Fibroblast of peridontal ligament (primary cell): ENCODE data around the gene CDK5RAP3.

Experiments
- DNase-seq: peaks from one replicate; pipeline ENCODE4 v3.0.0-alpha.2; 2010; ENCODE audit errors: extremely low read depth

The CDK5RAP3 gene

DNA sequence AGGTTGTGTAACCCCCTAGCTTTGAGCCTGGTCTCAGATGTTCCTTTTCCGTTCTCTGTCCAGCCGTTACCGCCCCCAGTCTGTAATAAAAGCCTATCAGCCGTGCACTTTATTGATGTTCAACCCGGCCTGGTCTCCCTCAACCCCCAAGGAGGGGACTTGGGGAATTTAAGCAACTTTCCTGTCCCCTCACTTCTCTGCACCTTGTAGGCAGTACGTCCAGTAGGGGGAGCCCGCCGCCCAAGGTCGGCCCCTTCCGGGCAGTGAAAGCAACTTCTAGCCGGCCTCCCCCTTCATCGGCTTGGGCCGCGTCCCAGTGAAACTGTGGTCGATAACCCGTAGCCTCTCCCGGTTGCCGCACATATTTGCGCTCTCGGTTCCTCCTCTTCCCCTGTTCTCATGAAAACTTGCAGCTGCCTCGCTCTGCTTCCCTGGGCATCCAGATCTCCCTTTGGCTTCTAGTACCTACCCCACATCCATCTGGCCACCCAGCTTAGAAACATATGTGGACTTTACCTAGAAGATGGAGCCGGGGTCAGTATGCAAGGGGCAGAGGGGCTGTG, 21.6 kb upstream of the CDK5RAP3 start:
- DNase-seq = peak; percentile 85

DNA sequence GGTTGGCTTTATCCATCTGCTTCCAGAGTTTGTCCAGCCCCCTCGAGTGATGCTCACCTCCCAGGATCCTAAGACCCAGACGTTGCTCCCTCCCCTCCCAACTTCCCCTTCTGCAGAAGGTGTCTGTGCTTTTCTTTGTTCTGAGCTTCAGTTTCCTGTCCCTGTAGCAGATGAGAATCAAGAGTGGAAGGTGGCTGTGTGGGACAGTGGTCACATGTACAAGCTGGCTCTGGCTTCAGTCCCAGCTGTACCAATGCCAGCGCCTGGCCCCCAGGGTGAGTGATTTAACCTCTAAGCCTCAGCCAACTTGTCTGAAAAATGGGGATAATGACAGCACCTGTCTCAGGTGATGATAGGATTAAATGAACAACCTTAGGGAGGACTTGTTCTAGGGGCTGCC, 21.0 kb upstream of the CDK5RAP3 start:
- no peak for DNase-seq

DNA sequence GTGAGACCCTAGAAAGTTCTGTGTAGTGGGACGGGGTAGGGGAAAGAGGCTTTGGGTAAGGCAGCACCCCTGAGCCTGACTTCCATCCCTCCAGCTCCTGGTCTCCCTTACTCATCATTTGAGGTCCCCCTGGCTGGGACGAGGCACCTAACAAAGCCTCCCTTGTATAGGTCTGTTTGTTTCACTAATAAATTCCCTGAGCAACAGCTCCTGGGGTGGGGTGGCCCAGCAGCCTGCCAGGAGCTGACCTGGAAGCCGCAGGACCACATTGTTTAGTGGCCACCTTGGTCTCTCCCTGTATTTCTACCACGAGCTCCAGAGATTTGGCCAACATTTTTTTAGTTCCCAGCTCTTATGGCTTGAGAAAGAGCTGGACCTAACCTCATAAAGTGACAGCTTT, 20.5 kb upstream of the CDK5RAP3 start:
- DNase-seq = no peak

DNA sequence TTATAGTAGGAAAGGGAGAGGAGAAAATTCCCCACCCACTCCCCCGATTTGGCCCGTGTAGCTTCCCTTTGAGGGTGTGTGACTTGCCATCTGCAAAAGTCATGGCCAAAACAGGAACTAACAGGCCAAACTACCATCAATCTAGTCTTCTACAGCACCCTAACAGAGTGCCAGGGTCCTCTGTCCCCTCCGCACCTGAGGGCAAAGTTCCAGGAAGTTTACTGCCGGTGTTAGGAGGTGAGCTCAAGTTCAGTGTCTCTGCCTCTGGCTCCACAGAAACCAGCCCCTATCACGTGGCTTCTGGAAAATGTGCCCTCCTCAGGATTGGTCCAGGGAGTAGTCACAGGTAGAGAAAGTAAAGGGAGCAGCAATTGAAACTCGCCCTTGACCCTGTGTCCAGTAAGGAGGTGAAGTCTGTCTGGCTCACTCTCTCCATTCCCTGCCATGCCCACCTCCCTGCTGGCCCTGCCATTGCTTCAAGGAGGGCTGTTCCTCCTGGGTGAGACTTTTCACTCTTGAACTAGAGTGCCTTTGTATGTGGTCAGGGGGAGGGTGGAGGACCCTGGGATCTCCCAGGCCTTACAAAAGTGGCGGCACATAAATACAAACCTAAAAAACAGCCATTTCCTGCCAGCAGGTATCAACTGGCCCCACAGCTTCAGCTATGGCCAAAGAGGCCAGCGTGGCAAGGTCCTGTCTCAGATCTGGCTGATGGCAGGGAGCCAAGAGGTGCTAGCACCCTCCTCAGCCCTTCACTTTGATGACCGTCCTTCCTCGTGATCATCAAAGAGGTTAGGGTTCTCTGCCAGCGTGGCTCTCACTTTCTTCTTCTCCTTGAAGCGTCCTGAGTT, 18.5 kb upstream of the CDK5RAP3 start:
- DNase-seq = no peak

DNA sequence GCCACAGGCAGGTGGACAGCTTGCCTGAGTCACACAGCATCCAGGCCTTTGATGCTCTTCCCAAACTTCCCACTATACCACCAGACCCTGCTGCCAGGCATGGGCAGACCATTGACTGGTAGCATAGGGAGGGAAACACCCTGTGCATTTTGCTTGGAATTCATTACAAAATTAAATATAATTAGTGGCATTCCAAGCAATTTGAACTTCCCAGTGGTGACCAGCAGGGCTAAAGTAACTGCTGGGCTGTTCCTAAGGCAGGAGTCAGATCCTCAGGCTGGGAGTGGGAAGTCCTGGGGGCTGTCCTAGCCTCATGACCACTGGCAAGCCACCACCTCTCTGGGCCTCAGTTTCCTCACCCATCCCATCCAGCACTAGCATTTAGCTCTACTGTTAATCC, 17.0 kb upstream of the CDK5RAP3 start:
- no peak for DNase-seq

GRCh38 chr17:47955497-47956461, 15.1 kb upstream of the CDK5RAP3 start:
- no peak for DNase-seq

- DNase-seq = no peak
These were observed 13.9 kb upstream of the CDK5RAP3 start for GRCh38 chr17:47956791-47957590.

- no peak for DNase-seq
These were observed 13.1 kb upstream of the CDK5RAP3 start, which contains the start of gene PRR15L for GRCh38 chr17:47957591-47958490. Gene PRR15L (minus strand): TSS chr17:47957883. CDS start chr17:47953234, 4,649 bp downstream.

GRCh38 chr17:47959825-47960655, 10.9 kb upstream of the CDK5RAP3 start:
- DNase-seq = no peak

DNA sequence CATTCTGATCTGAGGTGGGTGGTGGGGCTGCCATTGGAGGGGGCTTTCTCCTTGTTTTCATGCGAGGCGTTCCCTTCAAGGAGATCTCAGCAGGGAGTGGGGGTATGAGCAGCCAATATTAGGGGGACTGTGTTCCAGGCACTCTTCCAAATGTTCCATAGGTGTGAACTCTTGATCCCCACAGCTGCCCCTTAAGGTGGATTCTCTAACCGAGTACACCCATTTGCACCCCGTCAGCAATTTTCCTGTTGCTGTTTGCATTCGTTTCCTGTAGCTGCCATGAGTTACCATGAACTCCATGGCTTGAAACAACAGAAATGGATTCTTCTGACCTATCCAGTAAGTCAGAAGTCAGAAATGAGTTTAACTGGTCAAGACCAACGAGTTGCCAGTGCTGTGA, 9.5 kb upstream of the CDK5RAP3 start:
- DNase-seq = no peak

- DNase-seq = no peak
These were observed 8.0 kb upstream of the CDK5RAP3 start for GRCh38 chr17:47962901-47963300.

DNA sequence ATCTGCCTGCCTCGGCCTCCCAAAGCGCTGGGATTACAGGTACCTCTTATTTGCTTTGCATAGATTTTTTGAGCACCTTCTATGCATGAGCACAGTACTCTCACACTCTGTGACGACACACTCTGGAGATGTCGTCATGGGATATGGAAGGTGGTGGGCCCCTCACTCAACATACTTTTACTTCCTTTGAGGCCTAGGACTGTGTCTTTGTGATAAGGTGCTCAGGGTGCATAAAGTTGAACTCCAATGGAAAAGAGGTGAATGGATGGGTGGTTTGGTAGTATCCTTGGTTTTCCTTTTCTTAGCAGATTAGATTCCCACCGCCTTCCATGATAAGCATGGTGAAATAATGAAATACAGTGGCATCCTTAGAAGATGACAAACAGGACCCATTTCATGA, 6.1 kb upstream of the CDK5RAP3 start:
- DNase-seq = no peak

DNA sequence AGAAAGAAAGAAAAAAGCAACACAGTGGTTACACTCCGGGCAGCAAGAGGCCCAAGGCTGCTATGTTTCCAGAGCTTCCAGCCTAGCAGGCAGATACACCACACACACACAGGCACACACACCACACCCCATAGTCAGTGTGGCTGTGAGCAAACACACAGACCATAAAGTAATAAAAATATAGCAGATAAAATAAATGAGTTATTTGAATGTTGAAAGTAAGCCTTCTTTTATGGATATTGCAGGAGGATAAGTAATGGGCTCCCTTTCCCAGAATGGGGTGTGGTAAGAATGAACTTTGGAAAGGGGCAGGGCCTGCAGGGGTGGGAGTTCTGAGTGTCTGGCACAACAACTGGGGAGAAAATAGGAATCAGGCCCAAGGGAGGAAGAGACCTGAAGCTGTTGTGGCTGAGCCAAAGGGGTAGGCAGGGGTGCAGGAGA, 4.8 kb upstream of the CDK5RAP3 start:
- peak; percentile 23 for DNase-seq

DNA sequence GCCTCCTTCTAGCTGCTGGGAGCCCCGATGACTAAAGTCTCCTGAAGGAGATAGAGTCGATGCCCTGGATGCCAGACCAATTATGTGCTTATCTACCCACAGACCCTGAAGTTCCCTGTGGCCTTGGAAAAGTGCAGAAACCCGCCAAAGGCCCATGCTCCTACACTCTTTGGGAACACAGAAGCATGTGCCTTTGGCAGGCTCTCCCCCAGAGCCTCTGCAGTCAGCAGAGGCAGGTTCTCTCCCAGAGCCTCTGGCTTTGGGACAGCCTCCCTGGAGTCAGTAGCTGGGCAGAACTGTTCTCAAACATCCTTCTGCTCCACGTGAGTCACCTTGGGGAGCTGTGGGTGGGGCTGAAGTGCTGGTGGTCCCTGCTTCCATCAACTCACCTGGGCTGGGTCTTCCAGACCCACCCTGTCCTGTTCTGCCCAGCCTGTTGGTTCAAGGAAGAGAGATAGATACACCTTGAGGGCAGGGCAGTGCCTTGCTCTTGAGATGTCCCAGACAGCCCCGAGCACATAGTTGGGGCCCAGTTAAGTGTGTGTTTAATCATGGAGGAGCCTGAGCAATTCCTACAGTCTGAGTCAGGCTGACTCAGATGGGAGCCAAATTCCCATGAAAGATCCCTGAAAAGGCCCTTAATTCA, 3.2 kb upstream of the CDK5RAP3 start:
- DNase-seq = peak; percentile 84

GRCh38 chr17:47968836-47969235, 2.1 kb upstream of the CDK5RAP3 start:
- no peak for DNase-seq

- no peak for DNase-seq
These were observed 786 bp upstream of the CDK5RAP3 start for GRCh38 chr17:47969930-47970724.

- no peak for DNase-seq
These were observed 2.6 kb downstream of the CDK5RAP3 start for GRCh38 chr17:47973541-47973940.
